DND-41 (cell line): ENCODE results near the gene SIGLEC8.
"Not testable (repeated sequence)": the region's sequence is repeated elsewhere in the genome, so short reads cannot be mapped to it uniquely, and the experiment has no call there.

Source experiments
- ATAC-seq: fragments of 200-7000 bp; cut with Tn5 transposase; 3 replicates; pipeline ENCODE4 v1.9.1; 2021; ENCODE audit warnings: low read depth; ENCODE audit not compliant: insufficient read depth
- DNase-seq: peaks from one replicate; pipeline ENCODE4 v3.0.0-alpha.2; 2020
- H2AFZ ChIP-seq: 2 replicates; pipeline ENCODE4 v1.6.0; 2012; ENCODE audit warnings: low read depth, low read length
- H3K27ac ChIP-seq: 2 replicates; pipeline ENCODE4 v1.5.1; 2012; ENCODE audit warnings: low read length, inconsistent platforms
- H3K27me3 ChIP-seq: fragments of 200-600 bp; sonication (generic); 2 replicates; pipeline ENCODE4 v1.6.0; 2012; ENCODE audit warnings: low read length, mild to moderate bottlenecking, inconsistent platforms; ENCODE audit not compliant: insufficient read depth, poor library complexity
- H3K36me3 ChIP-seq: 2 replicates; pipeline ENCODE4 v1.5.1; 2012; ENCODE audit warnings: low read length, inconsistent platforms; ENCODE audit not compliant: insufficient read depth
- H3K4me1 ChIP-seq: 2 replicates; pipeline ENCODE4 v1.5.1; 2012; ENCODE audit warnings: mild to moderate bottlenecking, low read length; ENCODE audit not compliant: insufficient read depth
- H3K4me2 ChIP-seq: 2 replicates; pipeline ENCODE4 v1.6.0; 2012; ENCODE audit warnings: mild to moderate bottlenecking, moderate library complexity, low read length, inconsistent platforms; ENCODE audit not compliant: insufficient read depth
- H3K4me3 ChIP-seq, 2 experiments: fragments of 200-600 bp in 1 of 2; shearing (Covaris generic) in 1 of 2; 2 replicates each; pipeline ENCODE4 v1.5.1; 2012 to 2016; ENCODE audit warnings: inconsistent platforms in 2 of 2, low read length in 2 of 2, mild to moderate bottlenecking in 2 of 2, low read depth in 1 of 2, moderate library complexity in 1 of 2
- H3K79me2 ChIP-seq: 2 replicates; pipeline ENCODE4 v1.6.0; 2012; ENCODE audit warnings: low read length, inconsistent platforms; ENCODE audit not compliant: insufficient read depth
- H3K9ac ChIP-seq: 2 replicates; pipeline ENCODE4 v1.6.0; 2012; ENCODE audit warnings: low read depth, mild to moderate bottlenecking, inconsistent platforms, low read length, moderate library complexity
- H3K9me3 ChIP-seq: 2 replicates; pipeline ENCODE4 v1.5.1; 2012; ENCODE audit warnings: low read length, moderate library complexity, mild to moderate bottlenecking, inconsistent platforms; ENCODE audit not compliant: insufficient read depth, severe bottlenecking
- H4K20me1 ChIP-seq: 2 replicates; pipeline ENCODE4 v1.6.0; 2012; ENCODE audit warnings: low read length; ENCODE audit not compliant: insufficient read depth
- CTCF ChIP-seq: IDR thresholded peaks from 2 replicates; pipeline ENCODE4 v1.5.1; 2012; ENCODE audit warnings: borderline replicate concordance, low read length, moderate library complexity, mild to moderate bottlenecking; ENCODE audit not compliant: poor library complexity, severe bottlenecking; ENCODE audit errors: extremely low read depth
- EZH2 ChIP-seq: IDR thresholded peaks from 3 replicates; pipeline ENCODE4 v1.6.1; 2012; ENCODE audit warnings: borderline replicate concordance, low read depth, mild to moderate bottlenecking, moderate library complexity, low read length, inconsistent platforms; ENCODE audit not compliant: severe bottlenecking

SIGLEC8 gene

GRCh38 chr19:51417107-51417809 lies 41.0 kb downstream of the SIGLEC8 start, which contains the start of gene SIGLEC10:
SIGLEC10 (minus strand) TSS chr19:51417642; CDS start chr19:51417581, 61 bp downstream.
- H3K4me3 ChIP-seq: no peak within 1 kb of the TSS

GRCh38 chr19:51416422-51416821 lies 41.8 kb downstream of the SIGLEC8 start:
- H3K27me3 ChIP-seq, DNase-seq, H3K9ac ChIP-seq, H3K9me3 ChIP-seq, H4K20me1 ChIP-seq, H3K4me2 ChIP-seq, H3K36me3 ChIP-seq, H2AFZ ChIP-seq, H3K4me1 ChIP-seq, H3K79me2 ChIP-seq, H3K27ac ChIP-seq, ATAC-seq, H3K4me3 ChIP-seq: not testable (repeated sequence)

More at GRCh38 chr19:51417107-51417809, 41.0 kb downstream of the SIGLEC8 start, which contains the start of gene SIGLEC10:
- H3K9ac ChIP-seq: no peak within 1 kb of the TSS
- no peaks in the 10 kb centered on the region for H3K79me2 ChIP-seq
- no peaks in the 10 kb centered on the region for H3K36me3 ChIP-seq
- no peak for DNase-seq
- no peaks in the 10 kb centered on the region; the same call in 1 of the 2 replicates for H4K20me1 ChIP-seq
- no peaks in the 10 kb centered on the region for H3K4me1 ChIP-seq
- H2AFZ ChIP-seq: no peak within 1 kb of the TSS
- no peaks in the 10 kb centered on the region for H3K9me3 ChIP-seq
- H3K27me3 ChIP-seq: no peaks in the 10 kb centered on the region
- no peak for ATAC-seq
- no peak within 1 kb of the TSS for H3K4me2 ChIP-seq
- no peak for TF ChIP-seq EZH2
- H3K27ac ChIP-seq: no peak within 1 kb of the TSS

GRCh38 chr19:51415187-51415586 lies 43.1 kb downstream of the SIGLEC8 start:
- no peaks in the 10 kb centered on the region for H3K79me2 ChIP-seq

GRCh38 chr19:51410950-51411748 lies 47.1 kb downstream of the SIGLEC8 start:
- H4K20me1 ChIP-seq: no peaks in the 10 kb centered on the region
- H3K9ac ChIP-seq: no peak overlapping the region
- TF ChIP-seq EZH2 (no peak), CTCF (no peak)
- ATAC-seq: no peak
- DNase-seq: no peak
- H3K36me3 ChIP-seq: no peaks in the 10 kb centered on the region
- H3K27me3 ChIP-seq: no peaks in the 10 kb centered on the region
- H3K9me3 ChIP-seq: peaks cover 2% of the 10 kb centered on the region
- no peak overlapping the region for H3K27ac ChIP-seq
- H3K4me3 ChIP-seq: no peak overlapping the region
- H3K4me1 ChIP-seq: no peaks in the 10 kb centered on the region
- H3K79me2 ChIP-seq: no peaks in the 10 kb centered on the region
- no peak overlapping the region for H3K4me2 ChIP-seq
- H2AFZ ChIP-seq: no peak overlapping the region

More at GRCh38 chr19:51415187-51415586, 43.1 kb downstream of the SIGLEC8 start:
- Histone ChIP-seq H3K4me1 (no peaks in the 10 kb centered on the region), H2AFZ (no peak overlapping the region), H4K20me1 (no peaks in the 10 kb centered on the region), H3K27ac (no peak overlapping the region), H3K27me3 (no peaks in the 10 kb centered on the region), H3K4me2 (no peak overlapping the region), H3K9me3 (no peaks in the 10 kb centered on the region), H3K9ac (no peak overlapping the region), H3K4me3 (no peak overlapping the region), H3K36me3 (no peaks in the 10 kb centered on the region)
- DNase-seq: no peak
- no peak for ATAC-seq
- TF ChIP-seq CTCF (no peak), EZH2 (no peak)
